ENCODE data around the gene PTPRG. TPM values are rescaled to one million over a fixed set of nuclear protein-coding genes. Genes with fewer than 3 reads are reported as not detected.

Gene PTPRG
- total RNA-seq, 1 experiment from 2014 or later: 69.3 TPM

GRCh38 chr3:61794961-61795360 is 233.6 kb downstream of the PTPRG start:
- Histone ChIP-seq H2BK12ac (ENCODE audit: insufficient read length, low read depth, low read length) (no peak overlapping the region), H3K9me3 (ENCODE audit: control insufficient read depth, low read depth, low read length) (no peaks in the 10 kb centered on the region), H2BK120ac (ENCODE audit: low read depth, low read length, poor library complexity, severe bottlenecking) (no peak overlapping the region), H3K4me2 (ENCODE audit: insufficient read depth, insufficient read length, low read length) (no peak overlapping the region), H3K14ac (ENCODE audit: insufficient read depth, low read length) (no peak overlapping the region), H3K27me3 (ENCODE audit: insufficient read depth, low read length) (no peaks in the 10 kb centered on the region), H2AFZ (ENCODE audit: low read length) (no peak overlapping the region), H3K9ac (ENCODE audit: extremely low read depth, insufficient read length, low read length) (no peak overlapping the region), H2BK20ac (ENCODE audit: low read depth, low read length, poor library complexity, severe bottlenecking) (no peak overlapping the region), H3K79me1 (ENCODE audit: insufficient read depth, low read depth, low read length, poor library complexity, severe bottlenecking) (peaks cover 4% of the 10 kb centered on the region), H3K23ac (ENCODE audit: insufficient read length, low read depth, low read length) (no peak overlapping the region), H3K56ac (ENCODE audit: insufficient read length, low read depth, low read length) (no peak overlapping the region), H4K5ac (ENCODE audit: insufficient read length, low read depth, low read length) (no peak overlapping the region), H3K4me1 (ENCODE audit: insufficient read depth, low read length) (peaks cover 6% of the 10 kb centered on the region; the same call in 1 of the 2 replicates), H2BK15ac (ENCODE audit: low read depth, low read length) (no peak overlapping the region), H4K91ac (ENCODE audit: insufficient read length, low read depth, low read length) (no peak overlapping the region), H3K27ac (ENCODE audit: insufficient read length, low read depth, low read length) (no peak overlapping the region), H4K8ac (replicated peaks; ENCODE audit: insufficient read length, low read depth, low read length) (no peak overlapping the region), H3K18ac (ENCODE audit: insufficient read length, low read depth, low read length) (no peak overlapping the region), H2AK5ac (ENCODE audit: insufficient read length, low read length) (no peak overlapping the region), H3T11ph (ENCODE audit: low read length) (no peak overlapping the region), H3K79me2 (ENCODE audit: insufficient read depth, low read length) (peaks cover 16% of the 10 kb centered on the region; the same call in 1 of the 2 replicates), H3K4ac (ENCODE audit: low read depth, low read length) (no peak overlapping the region), H4K20me1 (ENCODE audit: control insufficient read depth, insufficient read depth, insufficient read length) (no peaks in the 10 kb centered on the region), H3K23me2 (ENCODE audit: insufficient read length, low read depth, low read length, poor library complexity, severe bottlenecking) (no peaks in the 10 kb centered on the region), H2BK5ac (ENCODE audit: insufficient read length, low read length) (no peak overlapping the region)
- no peak for TF ChIP-seq CTCF (conservative IDR thresholded peaks at IDR 0.05)
- DNase-seq: no peak
- H3K36me3 Mint-ChIP-seq (ENCODE audit: insufficient read depth in 1 of 3, low read depth in 3 of 3): peaks cover 0 to under 1% (median 0%) of the 10 kb centered on the region in 3 experiments; a peak in 2 of 7 replicates
- no peaks in the 10 kb centered on the region for H3K27me3 Mint-ChIP-seq (ENCODE audit: low read depth)
- WGBS (ENCODE audit: extremely low coverage, insufficient read length, low lambda C conversion rate): no CpG with 5 or more reads among the region's 2 CpGs
- no peaks in the 10 kb centered on the region for H3K9me3 Mint-ChIP-seq
- peaks cover 31 to 35% of the 10 kb centered on the region in 2 experiments for H3K4me1 Mint-ChIP-seq
- H3K27ac Mint-ChIP-seq: no peak overlapping the region
- no peak overlapping the region for H3K4me3 Mint-ChIP-seq
